ENCODE measurements around the gene ZBTB8A. TPM values are rescaled to one million over a fixed set of nuclear protein-coding genes. Genes with fewer than 3 reads are reported as not detected.
A peak's percentile ranks its signal among the peaks of the same experiment; 100 is the strongest.
"Not testable (repeated sequence)": the region's sequence is repeated elsewhere in the genome, so short reads cannot be mapped to it uniquely, and the experiment has no call there.

ZBTB8A gene
- total RNA-seq, 4 donors from 2014 or later: 2.4 to 6.1 (median 2.8) TPM

GRCh38 chr1:32635508-32636277, 96.5 kb downstream of the ZBTB8A start:
- TF ChIP-seq POLR2A (IDR thresholded peaks at IDR 0.05): no peak
- no peak for TF ChIP-seq CTCF (IDR thresholded peaks at IDR 0.05)
- no peak for DNase-seq
- Histone ChIP-seq H3K36me3 (peaks cover 0 to 52% (median 3%) of the 10 kb centered on the region in 3 donors), H3K9me3 (no peaks in the 10 kb centered on the region), H3K4me3 (no peak overlapping the region), H3K27me3 (no peaks in the 10 kb centered on the region), H3K4me1 (peaks cover 0 to 20% (median 2%) of the 10 kb centered on the region in 3 donors), H3K27ac (no peak overlapping the region)
- WGBS, 2 donors: 84 to 89% methylated on average over 7 to 8 of the region's 8 CpGs
- intact Hi-C loops (cut with DNase I): no loop called here

- Histone ChIP-seq H3K4me3 (no peak overlapping the region), H3K36me3 (peaks cover 0 to 40% (median 0%) of the 10 kb centered on the region in 3 donors), H3K9me3 (no peaks in the 10 kb centered on the region), H3K27me3 (no peaks in the 10 kb centered on the region), H3K27ac (peak overlapping the region in 3 of 4 donors; percentile 42 to 58 (median 45)), H3K4me1 (peaks cover 0 to 20% (median 2%) of the 10 kb centered on the region in 3 donors)
- no peak for TF ChIP-seq POLR2A (IDR thresholded peaks at IDR 0.05)
- no peak for TF ChIP-seq CTCF (IDR thresholded peaks at IDR 0.05)
- WGBS, 2 donors: 48 to 68% methylated on average over 7 to 15 of the region's 16 CpGs
- intact Hi-C loops (cut with DNase I): no loop called here
- no peak for DNase-seq
Measured at GRCh38 chr1:32636914-32637645, 97.9 kb downstream of the ZBTB8A start.

- TF ChIP-seq POLR2A (IDR thresholded peaks at IDR 0.05) (no peak), CTCF (IDR thresholded peaks at IDR 0.05) (no peak)
- intact Hi-C loops (cut with DNase I): no loop called here
- Histone ChIP-seq H3K27me3 (no peaks in the 10 kb centered on the region), H3K27ac (no peak overlapping the region), H3K9me3 (no peaks in the 10 kb centered on the region), H3K36me3 (peaks cover 0 to 16% (median 0%) of the 10 kb centered on the region in 3 donors), H3K4me1 (peaks cover 0 to 20% (median 2%) of the 10 kb centered on the region in 3 donors), H3K4me3 (no peak overlapping the region)
- no peak for DNase-seq
- WGBS, 2 donors: 79 to 94% methylated on average over 1 of the region's 1 CpG
Measured at GRCh38 chr1:32639489-32640075, 100.4 kb downstream of the ZBTB8A start.

GRCh38 chr1:32642292-32642827, 103.1 kb downstream of the ZBTB8A start:
- H3K27ac ChIP-seq; H3K27me3 ChIP-seq; H3K4me1 ChIP-seq; H3K4me3 ChIP-seq; H3K9me3 ChIP-seq; DNase-seq; intact Hi-C loops (cut with DNase I): not testable (repeated sequence)
- peaks cover 0 to 34% (median 0%) of the 10 kb centered on the region in 3 donors for H3K36me3 ChIP-seq
- 80 to 82% methylated on average over 7 to 8 of the region's 8 CpGs for WGBS, 2 donors

GRCh38 chr1:32644426-32644825, 105.2 kb downstream of the ZBTB8A start:
- Histone ChIP-seq H3K4me1 (peaks cover 0 to 19% (median 15%) of the 10 kb centered on the region in 3 donors), H3K27ac (no peak overlapping the region), H3K27me3 (no peaks in the 10 kb centered on the region), H3K36me3 (peaks cover 0 to 20% (median 0%) of the 10 kb centered on the region in 3 donors), H3K9me3 (no peaks in the 10 kb centered on the region), H3K4me3 (no peak overlapping the region)
- TF ChIP-seq POLR2A (IDR thresholded peaks at IDR 0.05) (no peak), CTCF (IDR thresholded peaks at IDR 0.05) (no peak)
- intact Hi-C loops (cut with DNase I): no loop called here
- DNase-seq: no peak
- 86 to 87% methylated on average over 4 of the region's 4 CpGs for WGBS, 2 donors
